Activated T-helper 1 cell treated with anti-CD3 and anti-CD28 coated beads, Interleukin-2, amount 50 U/mL, for 16 hours (primary cell): ENCODE measurements around the gene STAB1.

Experiments used
- DNase-seq, 2 donors: peaks; one replicate each; pipeline ENCODE4 v3.0.0-alpha.2; 2020; ENCODE audit warnings: low read depth in 1 of 2, low spot score in 1 of 2

The STAB1 gene

GRCh38 chr3:52561028-52561747 is 66.0 kb downstream of the STAB1 start:
- no peak for DNase-seq

GRCh38 chr3:52563984-52564383 is 68.8 kb downstream of the STAB1 start:
- DNase-seq, result no peak

DNA sequence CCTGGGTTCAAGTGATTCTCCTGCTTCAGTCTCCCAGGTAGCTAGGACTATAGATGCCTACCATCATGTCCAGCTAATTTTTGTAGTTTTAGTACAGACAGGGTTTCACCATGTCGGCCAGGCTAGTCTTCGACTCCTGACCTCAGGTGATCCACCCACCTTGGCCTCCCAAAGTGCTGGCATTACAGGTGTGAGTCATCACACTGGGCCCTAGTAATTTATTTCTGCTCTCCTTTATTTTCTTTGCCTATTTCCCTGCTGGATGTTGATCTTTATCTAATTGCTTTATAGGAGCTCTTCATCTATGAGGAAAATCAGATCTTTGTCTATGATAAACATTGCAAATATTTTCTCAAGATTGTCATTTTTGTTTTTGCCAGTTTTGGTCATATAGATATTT is 72.9 kb downstream of the STAB1 start:
- DNase-seq, result no peak

- DNase-seq, result no peak
Measured at GRCh38 chr3:52570076-52570475, 74.9 kb downstream of the STAB1 start.

DNA sequence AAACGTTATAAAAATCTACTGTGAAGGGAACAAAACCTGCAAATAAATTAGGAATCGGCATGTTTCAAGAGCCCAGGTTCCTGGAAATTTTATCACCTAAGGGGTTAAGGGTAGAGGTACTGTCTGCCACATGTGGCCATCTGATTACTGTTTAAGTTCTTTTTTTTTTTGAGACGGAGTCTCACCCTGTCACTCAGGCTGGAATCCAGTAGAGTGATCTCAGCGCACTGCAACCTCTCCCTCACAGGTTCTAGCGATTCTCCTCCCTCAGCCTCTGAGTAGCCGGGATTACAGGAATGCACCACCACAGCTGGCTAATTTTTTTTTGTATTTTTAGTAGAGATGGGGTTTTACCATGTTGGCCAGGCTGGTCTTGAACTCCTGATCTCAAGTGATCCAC is 77.1 kb downstream of the STAB1 start:
- no peak for DNase-seq
